MCF 10A (cell line): ENCODE measurements around the gene CARS2. TPM values are rescaled to one million over a fixed set of nuclear protein-coding genes. Genes with fewer than 3 reads are reported as not detected.

ENCODE experiments used
- BruUV-seq: library from RNA; stranded (reverse); fragments of 400-500 nt; replicated peaks from 2 replicates; lab custom pipeline; 2021; lab: Mats Ljungman, UMichigan
- CTCF ChIA-PET: fragments of 300-600 bp; sonication (Branson Sonifier 250); formaldehyde crosslinking; extraction: SDS; loops from one replicate; lab custom pipeline; 2021; ENCODE audit warnings: antibody characterized with exemption, inconsistent platforms; lab: Yijun Ruan, JAX
- POLR2A ChIA-PET: fragments of 300-600, 350-650 bp; sonication (Branson Sonifier 250); formaldehyde crosslinking; extraction: SDS; loops from one replicate; lab custom pipeline; 2020; ENCODE audit warnings: antibody characterized with exemption, inconsistent platforms; lab: Yijun Ruan, JAX
- DNase-seq: peaks from one replicate; pipeline ENCODE4 v3.0.0-alpha.2; 2018; ENCODE audit not compliant: unreplicated experiment
- H3K27ac Mint-ChIP-seq: one replicate; pipeline ENCODE4 v1.8.0; 2022; ENCODE audit warnings: mild to moderate bottlenecking, low read depth, mixed read lengths; ENCODE audit not compliant: unreplicated experiment
- H3K27me3 Mint-ChIP-seq: one replicate; pipeline ENCODE4 v1.8.0; 2022; ENCODE audit warnings: mixed read lengths; ENCODE audit not compliant: insufficient read depth, unreplicated experiment
- H3K36me3 Mint-ChIP-seq: one replicate; pipeline ENCODE4 v1.8.0; 2022; ENCODE audit warnings: mild to moderate bottlenecking, moderate library complexity, mixed read lengths; ENCODE audit not compliant: insufficient read depth, unreplicated experiment
- H3K4me1 Mint-ChIP-seq: one replicate; pipeline ENCODE4 v1.8.0; 2022; ENCODE audit warnings: mixed read lengths; ENCODE audit not compliant: insufficient read depth, unreplicated experiment
- H3K4me3 Mint-ChIP-seq: one replicate; pipeline ENCODE4 v1.8.0; 2022; ENCODE audit warnings: mild to moderate bottlenecking, moderate library complexity, mixed read lengths; ENCODE audit not compliant: unreplicated experiment
- H3K9me3 Mint-ChIP-seq: one replicate; pipeline ENCODE4 v1.8.0; 2022; ENCODE audit warnings: mixed read lengths; ENCODE audit not compliant: unreplicated experiment
- CTCF ChIP-seq: fragments of 200-600 bp; IDR thresholded peaks from one replicate; pipeline ENCODE4 v1.8.0; 2022; ENCODE audit warnings: antibody characterized with exemption, mild to moderate bottlenecking; ENCODE audit not compliant: unreplicated experiment
- intact Hi-C: fragments of 100-400 bp; cut with micrococcal nuclease; formaldehyde crosslinking; loops from 2 replicates; pipeline ENCODE4 v1.14.1; 2022
- total RNA-seq: library from RNA; stranded (reverse); gene quantifications from 2 replicates; pipeline ENCODE4 v1.2.3, GENCODE V29; 2022

Gene CARS2
- total RNA-seq, 1 experiment from 2014 or later = 104 TPM

- no peaks in the 10 kb centered on the region for H3K36me3 Mint-ChIP-seq
- ChIA-PET POLR2A (no interaction called here), CTCF (interaction anchor here (1.3 to 1.8 kb wide), 3 partner anchors 46 to 371 kb away, joined by 4 to 12 read pairs (median 6); no protein-coding TSS in a partner anchor)
- no peak overlapping the region for H3K27ac Mint-ChIP-seq
- H3K27me3 Mint-ChIP-seq = no peaks in the 10 kb centered on the region
- no peak for TF ChIP-seq CTCF
- DNase-seq = no peak
- H3K4me1 Mint-ChIP-seq = peaks cover 10% of the 10 kb centered on the region
- H3K4me3 Mint-ChIP-seq = no peak overlapping the region
- no peaks in the 10 kb centered on the region for H3K9me3 Mint-ChIP-seq
- intact Hi-C loops = loop anchor here (1.0 to 10.0 kb wide), 5 partner anchors 136 to 442 kb away; partner anchors contain the start of gene ANKRD10
- BruUV-seq = no TSS peak
Measured at GRCh38 chr13:110592665-110593064, 113.3 kb downstream of the CARS2 start.

Other genes starting within 250 kb of the CARS2 start
- 1.7 and 2.8 TPM in 2 replicates for gene RAB20, start 144.4 kb downstream of the CARS2 start, total RNA-seq
- 27.7 and 28.3 TPM in 2 replicates for gene NAXD, start 90.6 kb downstream of the CARS2 start, total RNA-seq
- 7.4 and 10.0 TPM in 2 replicates for gene ING1, start 7.6 kb upstream of the CARS2 start, total RNA-seq
- 61.7 and 76.0 TPM in 2 replicates for gene ANKRD10, start 209.0 kb upstream of the CARS2 start, total RNA-seq